Thyroid gland (tissue), 4 donors: ENCODE results near the gene CXCL5.

Experiments
- POLR2A ChIP-seq, 2 donors: fragments of 450-650 bp; IDR thresholded peaks; one replicate each; pipeline ENCODE4 v1.6.1; 2017; ENCODE audit warnings: antibody characterized with exemption in 2 of 2, mild to moderate bottlenecking in 2 of 2, moderate library complexity in 1 of 2
- TF ChIP-seq, protein P1 (sequence below), 6 experiments: fragments of 200-600 bp in 3 of 6; fragments of 450-650 bp in 3 of 6; sonication (generic) in 3 of 6; IDR thresholded peaks; one replicate each; pipeline ENCODE4 v1.5.1; 2016 to 2019; ENCODE audit warnings: antibody characterized with exemption in 6 of 6, mild to moderate bottlenecking in 2 of 6, inconsistent platforms in 1 of 6, moderate library complexity in 1 of 6

DNA sequence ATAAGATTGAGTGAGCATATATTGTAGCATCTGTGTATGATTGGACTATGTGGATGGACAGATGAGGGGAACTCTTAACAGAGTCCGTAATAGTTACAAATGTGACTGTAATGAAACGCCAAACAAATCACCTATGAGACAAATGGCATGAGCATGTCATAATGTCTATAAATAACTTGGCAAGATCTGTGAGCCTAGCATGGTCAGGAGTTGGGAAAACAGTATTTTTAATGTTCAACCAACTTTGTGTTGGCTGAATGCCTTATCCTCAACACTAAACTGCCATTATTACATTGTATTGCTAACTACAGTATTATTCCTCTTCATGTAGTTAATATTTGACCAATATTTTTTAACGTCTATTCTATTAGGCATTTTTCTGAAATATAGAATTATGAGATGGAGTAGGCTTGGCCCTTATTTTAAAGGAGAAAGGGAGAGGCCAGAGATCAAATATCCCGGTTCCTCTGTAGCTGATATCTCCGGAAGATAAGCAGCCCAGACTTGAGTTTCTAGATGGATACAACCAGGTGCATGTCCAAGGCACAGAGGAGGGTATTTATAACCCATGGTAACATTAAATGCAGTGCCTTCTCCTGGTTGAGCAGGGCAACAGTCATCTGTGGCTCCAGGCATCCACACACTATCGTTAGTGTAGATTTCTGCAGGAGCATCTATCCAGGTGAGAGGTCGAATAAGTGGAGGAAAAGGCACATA lies 49.3 kb downstream of the CXCL5 start:
- TF ChIP-seq, protein P1, sequence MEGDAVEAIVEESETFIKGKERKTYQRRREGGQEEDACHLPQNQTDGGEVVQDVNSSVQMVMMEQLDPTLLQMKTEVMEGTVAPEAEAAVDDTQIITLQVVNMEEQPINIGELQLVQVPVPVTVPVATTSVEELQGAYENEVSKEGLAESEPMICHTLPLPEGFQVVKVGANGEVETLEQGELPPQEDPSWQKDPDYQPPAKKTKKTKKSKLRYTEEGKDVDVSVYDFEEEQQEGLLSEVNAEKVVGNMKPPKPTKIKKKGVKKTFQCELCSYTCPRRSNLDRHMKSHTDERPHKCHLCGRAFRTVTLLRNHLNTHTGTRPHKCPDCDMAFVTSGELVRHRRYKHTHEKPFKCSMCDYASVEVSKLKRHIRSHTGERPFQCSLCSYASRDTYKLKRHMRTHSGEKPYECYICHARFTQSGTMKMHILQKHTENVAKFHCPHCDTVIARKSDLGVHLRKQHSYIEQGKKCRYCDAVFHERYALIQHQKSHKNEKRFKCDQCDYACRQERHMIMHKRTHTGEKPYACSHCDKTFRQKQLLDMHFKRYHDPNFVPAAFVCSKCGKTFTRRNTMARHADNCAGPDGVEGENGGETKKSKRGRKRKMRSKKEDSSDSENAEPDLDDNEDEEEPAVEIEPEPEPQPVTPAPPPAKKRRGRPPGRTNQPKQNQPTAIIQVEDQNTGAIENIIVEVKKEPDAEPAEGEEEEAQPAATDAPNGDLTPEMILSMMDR (IDR thresholded peaks at IDR 0.05) = no peak
- no peak for TF ChIP-seq POLR2A (IDR thresholded peaks at IDR 0.05)
